Thoracic aorta (tissue), 2 donors: ENCODE measurements around the gene MRGPRX2. TPM values are rescaled to one million over a fixed set of nuclear protein-coding genes. Genes with fewer than 3 reads are reported as not detected.

Source experiments
- ATAC-seq: fragments of 150-250 bp; one replicate; pipeline ENCODE4 v1.8.0; 2017; ENCODE audit warnings: low read depth; ENCODE audit not compliant: insufficient number of reproducible peaks, low FRiP score
- DNase-seq: peaks from one replicate; pipeline ENCODE4 v3.0.0-alpha.2; 2020; ENCODE audit warnings: low spot score
- H3K27ac ChIP-seq, 2 donors: fragments of 200-600 bp; sonication (generic); 1 replicate in 1 of 2; 2 replicates in 1 of 2; pipeline ENCODE4 v1.5.1; 2016; ENCODE audit warnings: mild to moderate bottlenecking in 2 of 2, moderate library complexity in 2 of 2
- H3K27me3 ChIP-seq: fragments of 200-600 bp; sonication (generic); replicated peaks from 2 replicates; pipeline ENCODE4 v1.6.0; 2016; ENCODE audit warnings: mild to moderate bottlenecking; ENCODE audit not compliant: insufficient read depth
- H3K36me3 ChIP-seq: fragments of 200-600 bp; sonication (generic); one replicate; pipeline ENCODE4 v1.5.1; 2016
- H3K4me1 ChIP-seq, 2 donors: fragments of 200-600 bp; sonication (generic); 1 replicate in 1 of 2; 2 replicates in 1 of 2; pipeline versions ENCODE4 v1.5.1 to v1.6.0; 2016; ENCODE audit warnings: low read depth in 2 of 2, mild to moderate bottlenecking in 1 of 2; ENCODE audit not compliant: control insufficient read depth in 1 of 2
- H3K4me3 ChIP-seq: fragments of 200-600 bp; sonication (generic); 2 replicates; pipeline ENCODE4 v1.5.1; 2016; ENCODE audit warnings: mild to moderate bottlenecking
- H3K9me3 ChIP-seq: fragments of 200-600 bp; sonication (generic); 2 replicates; pipeline ENCODE4 v1.5.1; 2016
- total RNA-seq, 2 donors: library from RNA; depleted of rRNA; stranded (reverse); fragments of >200 nt; gene quantifications; one replicate each; pipeline versions ENCODE4 v1.1.0 to v1.2.3, GENCODE V29; 2016
- TF ChIP-seq, protein P1 (sequence below): fragments of 200-600 bp; sonication (generic); IDR thresholded peaks from one replicate; pipeline ENCODE4 v1.5.1; 2019; ENCODE audit warnings: antibody characterized with exemption

Gene MRGPRX2
- total RNA-seq, 2 donors from 2014 or later: 0.27 TPM; not detected in 1

DNA sequence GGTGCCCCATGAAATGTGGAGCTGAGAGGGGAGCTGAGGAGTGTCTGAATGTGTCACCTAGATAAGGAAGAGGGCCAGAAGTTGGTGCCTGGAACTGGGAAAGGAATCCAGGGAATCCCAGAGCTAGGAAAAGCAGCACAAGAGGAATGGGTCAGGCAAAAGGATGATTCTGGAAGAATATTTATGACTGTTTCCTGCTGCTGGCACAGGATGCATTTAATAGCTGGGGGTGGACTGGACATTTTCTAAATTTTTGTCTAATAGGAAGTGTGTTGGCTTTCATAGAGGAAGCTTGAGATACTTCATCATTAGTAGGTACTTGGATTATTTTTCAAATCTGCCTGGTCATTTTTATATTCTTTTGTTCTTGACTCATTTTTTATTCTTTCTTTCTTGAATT lies 17.4 kb upstream of the MRGPRX2 start:
- ATAC-seq: no peak
- no peaks in the 10 kb centered on the region for H3K27me3 ChIP-seq
- TF ChIP-seq, protein P1, sequence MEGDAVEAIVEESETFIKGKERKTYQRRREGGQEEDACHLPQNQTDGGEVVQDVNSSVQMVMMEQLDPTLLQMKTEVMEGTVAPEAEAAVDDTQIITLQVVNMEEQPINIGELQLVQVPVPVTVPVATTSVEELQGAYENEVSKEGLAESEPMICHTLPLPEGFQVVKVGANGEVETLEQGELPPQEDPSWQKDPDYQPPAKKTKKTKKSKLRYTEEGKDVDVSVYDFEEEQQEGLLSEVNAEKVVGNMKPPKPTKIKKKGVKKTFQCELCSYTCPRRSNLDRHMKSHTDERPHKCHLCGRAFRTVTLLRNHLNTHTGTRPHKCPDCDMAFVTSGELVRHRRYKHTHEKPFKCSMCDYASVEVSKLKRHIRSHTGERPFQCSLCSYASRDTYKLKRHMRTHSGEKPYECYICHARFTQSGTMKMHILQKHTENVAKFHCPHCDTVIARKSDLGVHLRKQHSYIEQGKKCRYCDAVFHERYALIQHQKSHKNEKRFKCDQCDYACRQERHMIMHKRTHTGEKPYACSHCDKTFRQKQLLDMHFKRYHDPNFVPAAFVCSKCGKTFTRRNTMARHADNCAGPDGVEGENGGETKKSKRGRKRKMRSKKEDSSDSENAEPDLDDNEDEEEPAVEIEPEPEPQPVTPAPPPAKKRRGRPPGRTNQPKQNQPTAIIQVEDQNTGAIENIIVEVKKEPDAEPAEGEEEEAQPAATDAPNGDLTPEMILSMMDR: no peak
- no peak for DNase-seq
- H3K4me1 ChIP-seq: no peaks in the 10 kb centered on the region
- no peaks in the 10 kb centered on the region for H3K9me3 ChIP-seq
- no peaks in the 10 kb centered on the region for H3K36me3 ChIP-seq
- no peak overlapping the region for H3K4me3 ChIP-seq
- H3K27ac ChIP-seq: no peak overlapping the region

DNA sequence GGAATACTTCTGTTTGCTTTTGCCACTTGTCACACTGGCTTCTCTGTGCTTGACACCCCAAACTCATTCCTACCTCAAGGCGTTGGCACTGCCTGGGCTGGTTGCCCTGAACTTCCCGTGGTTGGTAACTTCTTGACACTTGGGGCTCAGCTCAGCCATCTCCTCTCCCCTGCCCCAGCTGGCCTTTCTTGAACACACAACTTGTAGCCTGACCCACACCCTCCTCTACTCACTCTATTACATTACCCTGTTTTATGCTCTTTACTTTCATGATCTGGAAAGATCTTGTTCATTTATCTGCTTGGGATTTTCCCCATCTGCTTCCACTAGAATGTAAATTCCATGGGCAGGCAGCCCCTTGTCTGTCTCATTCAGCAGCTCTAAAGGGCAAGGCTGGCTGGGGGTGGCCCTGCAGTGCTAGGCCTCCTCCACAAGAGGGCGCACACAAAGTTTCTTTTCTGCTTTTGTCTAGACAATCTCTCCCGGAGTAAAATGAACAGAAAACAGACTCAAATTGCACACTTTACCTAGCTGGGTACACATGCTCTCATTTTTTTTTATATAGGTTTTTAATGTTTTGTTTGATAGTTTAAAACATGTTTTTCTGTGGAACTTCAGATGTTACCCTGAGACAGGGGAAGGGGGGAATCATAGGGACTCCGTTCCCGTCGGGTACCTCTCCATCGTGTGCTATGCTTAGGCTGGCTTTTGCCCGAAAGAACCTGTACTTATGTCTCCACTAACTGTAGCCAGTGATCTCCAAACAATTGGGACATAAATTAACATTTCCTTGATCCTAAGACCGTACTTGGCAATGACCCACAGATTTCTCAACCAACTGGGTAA lies 16.4 kb upstream of the MRGPRX2 start:
- DNase-seq: no peak
- ATAC-seq: no peak
- TF ChIP-seq, protein P1: peak; percentile 89
- Histone ChIP-seq H3K4me3 (no peak overlapping the region), H3K4me1 (no peaks in the 10 kb centered on the region), H3K27me3 (no peaks in the 10 kb centered on the region), H3K36me3 (no peaks in the 10 kb centered on the region), H3K27ac (no peak overlapping the region), H3K9me3 (no peaks in the 10 kb centered on the region)

DNA sequence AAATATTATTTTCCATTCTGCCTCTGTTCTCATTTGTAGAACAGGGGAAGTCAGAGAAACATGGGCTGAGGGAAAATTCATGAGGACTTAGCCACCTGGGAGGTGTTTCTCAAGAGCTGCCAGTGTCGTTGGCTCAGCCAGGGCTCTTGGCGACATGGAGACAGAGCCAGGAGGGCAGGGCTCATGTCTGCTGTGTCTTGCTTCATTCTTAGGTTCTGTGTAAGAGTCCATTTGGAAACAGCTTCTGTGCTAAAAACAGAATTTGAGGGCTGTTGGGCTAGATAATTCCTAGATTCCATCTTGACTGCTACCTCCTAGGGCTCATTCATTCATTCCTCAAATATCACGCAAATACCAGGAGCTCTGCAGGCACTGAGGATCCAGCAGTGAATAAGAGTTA lies 15.1 kb upstream of the MRGPRX2 start:
- Histone ChIP-seq H3K4me3 (no peak overlapping the region), H3K36me3 (no peaks in the 10 kb centered on the region), H3K27ac (no peak overlapping the region), H3K4me1 (no peaks in the 10 kb centered on the region), H3K27me3 (no peaks in the 10 kb centered on the region), H3K9me3 (no peaks in the 10 kb centered on the region)
- TF ChIP-seq, protein P1: no peak
- ATAC-seq (no peak), DNase-seq (no peak)

DNA sequence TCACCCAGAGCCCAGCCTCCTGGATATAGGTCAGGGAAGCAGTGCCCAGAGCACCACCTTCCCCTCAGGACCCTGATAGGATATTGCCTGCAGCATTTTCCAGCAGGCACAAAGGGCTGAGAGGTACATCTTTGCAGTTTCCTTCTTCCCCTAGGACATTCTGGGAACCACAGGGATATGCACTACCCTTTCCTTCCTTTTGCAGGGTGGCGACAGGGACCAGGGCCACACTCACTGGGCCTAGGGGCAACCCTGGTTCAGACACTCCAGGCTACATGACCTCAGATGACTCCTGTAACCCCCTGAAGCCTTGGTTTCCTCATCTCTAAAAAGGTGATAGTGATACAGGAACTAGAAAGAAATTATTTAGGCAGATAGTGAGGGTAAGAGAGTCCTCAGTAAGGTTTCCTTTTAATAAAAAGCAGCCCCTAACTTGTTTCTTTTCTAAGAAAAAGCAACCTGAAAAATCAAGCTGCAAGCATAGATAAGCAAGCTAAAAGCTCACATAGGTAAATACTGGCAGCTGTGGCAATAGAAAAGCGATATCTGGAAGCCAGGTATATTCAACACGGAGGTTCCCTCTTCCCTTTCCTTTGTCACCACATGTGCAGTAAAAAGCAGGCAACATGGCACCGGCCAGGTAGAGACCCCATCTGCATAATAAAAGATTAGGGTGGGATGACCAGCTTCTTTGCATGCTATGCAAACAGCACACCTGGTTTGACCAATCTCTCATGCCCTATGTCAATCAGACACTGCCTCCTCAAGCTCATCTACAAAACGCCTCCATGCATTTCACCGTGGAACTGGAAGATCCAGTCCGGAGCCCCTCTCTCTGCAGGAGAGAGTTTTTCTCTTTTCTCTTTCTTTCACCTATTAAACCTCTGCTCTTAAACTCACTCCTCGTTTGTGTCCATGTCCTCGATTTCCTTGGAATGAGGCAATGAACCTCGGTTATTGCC lies 13.2 kb upstream of the MRGPRX2 start:
- Histone ChIP-seq H3K27me3 (no peaks in the 10 kb centered on the region), H3K4me1 (no peaks in the 10 kb centered on the region), H3K27ac (no peak overlapping the region), H3K9me3 (no peaks in the 10 kb centered on the region), H3K36me3 (no peaks in the 10 kb centered on the region), H3K4me3 (no peak overlapping the region)
- ATAC-seq (no peak), DNase-seq (no peak)
- TF ChIP-seq, protein P1: no peak

DNA sequence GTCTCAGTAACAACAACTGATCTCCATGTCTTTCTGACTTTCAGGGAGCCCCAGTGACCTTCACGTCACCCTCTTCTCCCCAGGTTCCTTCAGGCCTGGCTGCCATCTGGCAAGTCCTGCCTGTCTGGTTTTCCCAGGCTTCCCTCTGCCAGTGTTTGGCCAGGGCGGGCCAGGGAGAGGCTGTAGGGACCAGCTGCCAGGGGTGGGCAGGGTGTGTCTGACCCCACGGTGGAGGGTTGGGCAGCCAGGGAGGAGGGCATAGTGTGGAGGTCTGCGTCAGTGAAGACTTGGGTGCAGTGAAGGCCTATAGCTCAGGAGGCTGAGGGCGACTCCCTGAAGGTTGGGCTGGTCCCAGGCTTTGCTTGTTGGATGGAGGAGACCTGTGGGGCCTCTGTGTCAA lies 11.9 kb upstream of the MRGPRX2 start:
- H3K9me3 ChIP-seq: no peaks in the 10 kb centered on the region
- no peak overlapping the region for H3K27ac ChIP-seq
- DNase-seq (no peak), ATAC-seq (no peak)
- H3K4me3 ChIP-seq: no peak overlapping the region
- TF ChIP-seq, protein P1: no peak
- H3K36me3 ChIP-seq: no peaks in the 10 kb centered on the region
- no peaks in the 10 kb centered on the region for H3K4me1 ChIP-seq
- no peaks in the 10 kb centered on the region for H3K27me3 ChIP-seq
